ENCODE results near the gene NAP1L1. TPM values are rescaled to one million over a fixed set of nuclear protein-coding genes. Genes with fewer than 3 reads are reported as not detected.

The NAP1L1 gene
- total RNA-seq, 4 donors from 2014 or later, result 193 to 341 (median 213) TPM

DNA sequence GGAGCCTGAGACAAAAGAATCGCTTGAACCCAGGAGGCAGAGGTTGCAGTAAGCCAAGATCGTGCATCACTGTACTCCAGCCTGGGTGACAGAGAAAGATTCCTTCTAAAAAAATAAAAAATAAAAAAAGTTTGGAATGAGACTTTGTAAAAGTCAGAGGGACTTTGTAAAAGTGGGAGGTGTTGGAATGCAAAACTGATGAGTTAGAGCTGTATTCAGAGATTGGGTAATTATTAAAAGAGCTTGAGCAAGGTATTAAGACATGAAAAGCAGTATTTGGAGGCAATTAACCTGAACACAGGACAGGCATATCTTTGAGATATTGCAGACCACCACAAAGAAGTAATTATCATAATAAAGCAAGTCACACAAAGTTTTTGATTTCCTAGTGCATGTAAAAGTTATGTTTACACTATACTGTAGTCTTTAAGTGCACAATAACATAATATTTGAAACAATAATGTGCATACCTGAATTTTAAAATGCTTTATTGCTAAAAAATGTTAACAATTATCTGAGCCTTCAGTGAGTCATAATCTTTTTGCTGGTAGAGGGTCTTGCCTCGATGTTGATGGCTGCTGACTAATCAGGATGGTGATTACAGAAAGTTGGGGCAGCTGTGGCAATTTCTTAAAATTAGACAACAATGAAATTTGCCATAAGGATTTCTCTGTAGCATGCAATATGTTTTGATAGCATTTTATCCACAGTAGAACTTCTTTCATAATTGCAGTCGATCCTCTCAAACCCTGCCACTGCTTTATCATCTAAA is 86.0 kb downstream of the NAP1L1 start:
- H3K4me3 ChIP-seq (replicated peaks in 1 of 3), result no peak overlapping the region
- DNase-seq, result no peak
- no peak overlapping the region for H3K27ac ChIP-seq
- TF ChIP-seq, protein P1, sequence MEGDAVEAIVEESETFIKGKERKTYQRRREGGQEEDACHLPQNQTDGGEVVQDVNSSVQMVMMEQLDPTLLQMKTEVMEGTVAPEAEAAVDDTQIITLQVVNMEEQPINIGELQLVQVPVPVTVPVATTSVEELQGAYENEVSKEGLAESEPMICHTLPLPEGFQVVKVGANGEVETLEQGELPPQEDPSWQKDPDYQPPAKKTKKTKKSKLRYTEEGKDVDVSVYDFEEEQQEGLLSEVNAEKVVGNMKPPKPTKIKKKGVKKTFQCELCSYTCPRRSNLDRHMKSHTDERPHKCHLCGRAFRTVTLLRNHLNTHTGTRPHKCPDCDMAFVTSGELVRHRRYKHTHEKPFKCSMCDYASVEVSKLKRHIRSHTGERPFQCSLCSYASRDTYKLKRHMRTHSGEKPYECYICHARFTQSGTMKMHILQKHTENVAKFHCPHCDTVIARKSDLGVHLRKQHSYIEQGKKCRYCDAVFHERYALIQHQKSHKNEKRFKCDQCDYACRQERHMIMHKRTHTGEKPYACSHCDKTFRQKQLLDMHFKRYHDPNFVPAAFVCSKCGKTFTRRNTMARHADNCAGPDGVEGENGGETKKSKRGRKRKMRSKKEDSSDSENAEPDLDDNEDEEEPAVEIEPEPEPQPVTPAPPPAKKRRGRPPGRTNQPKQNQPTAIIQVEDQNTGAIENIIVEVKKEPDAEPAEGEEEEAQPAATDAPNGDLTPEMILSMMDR (IDR thresholded peaks at IDR 0.05), result no peak
- TF ChIP-seq POLR2A (IDR thresholded peaks at IDR 0.05), result no peak
- no peaks in the 10 kb centered on the region for H3K27me3 ChIP-seq
- peaks cover 0 to 10% of the 10 kb centered on the region in 2 donors for H3K4me1 ChIP-seq
- H3K36me3 ChIP-seq, result no peaks in the 10 kb centered on the region
- H3K9me3 ChIP-seq, result no peaks in the 10 kb centered on the region
- 87 to 89% methylated on average over 4 of the region's 4 CpGs for WGBS, 2 donors
- intact Hi-C loops (cut with DNase I), result no loop called here

DNA sequence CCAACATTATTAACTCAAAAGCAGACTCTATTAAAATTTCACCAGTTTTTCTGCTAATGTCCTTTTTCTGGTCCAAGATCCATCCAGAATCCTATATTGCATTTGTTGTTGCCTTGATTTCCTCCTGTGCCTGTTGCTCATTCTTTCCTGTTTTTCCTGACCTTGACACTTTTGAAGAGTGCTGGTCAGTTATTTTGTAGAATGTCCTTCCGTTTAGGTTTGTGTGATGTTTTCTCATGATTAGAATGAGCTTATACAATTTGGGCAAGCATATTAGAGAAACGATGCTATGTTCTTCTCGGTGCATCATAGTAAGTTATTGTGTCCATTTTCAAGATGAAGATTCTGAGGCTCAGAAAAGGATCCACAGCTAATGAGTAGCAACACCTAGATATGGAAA is 86.8 kb downstream of the NAP1L1 start:
- 82 to 89% methylated on average over 3 of the region's 3 CpGs for WGBS, 2 donors
- Histone ChIP-seq H3K36me3 (no peaks in the 10 kb centered on the region), H3K4me1 (peaks cover 0 to 11% of the 10 kb centered on the region in 2 donors), H3K27ac (no peak overlapping the region), H3K27me3 (no peaks in the 10 kb centered on the region), H3K4me3 (replicated peaks in 1 of 3) (no peak overlapping the region), H3K9me3 (no peaks in the 10 kb centered on the region)
- DNase-seq, result no peak
- TF ChIP-seq, protein P1 (IDR thresholded peaks at IDR 0.05), result no peak
- no peak for TF ChIP-seq POLR2A (IDR thresholded peaks at IDR 0.05)
- intact Hi-C loops (cut with DNase I), result no loop called here

DNA sequence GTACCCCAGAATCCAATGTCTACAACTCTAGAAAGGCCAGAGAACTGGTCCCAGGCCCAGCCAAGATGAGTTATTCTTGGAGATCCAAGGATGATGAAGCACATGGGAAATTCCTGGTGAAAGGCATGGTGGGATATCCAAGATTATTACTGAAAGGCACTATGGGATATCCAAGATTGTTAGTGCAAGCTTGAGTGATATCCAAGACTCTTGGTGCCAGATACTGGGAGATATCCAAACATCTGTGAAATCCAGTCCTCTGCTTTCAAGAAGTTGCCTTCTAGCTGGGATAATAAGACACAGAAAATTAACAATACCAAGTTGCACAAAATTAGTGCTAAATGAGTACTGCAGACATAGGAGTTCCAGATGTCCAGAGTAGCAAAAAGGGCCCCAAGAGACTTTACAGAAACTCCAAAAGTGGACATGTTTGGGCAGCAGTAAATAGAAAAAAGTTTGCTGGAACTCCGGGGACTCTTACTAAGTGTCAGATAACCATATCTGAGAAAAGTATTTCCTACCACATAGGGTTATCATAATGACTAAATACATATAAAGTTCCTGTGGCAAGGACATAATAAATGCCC is 87.5 kb downstream of the NAP1L1 start:
- Histone ChIP-seq H3K9me3 (no peaks in the 10 kb centered on the region), H3K4me3 (replicated peaks in 1 of 3) (no peak overlapping the region), H3K27ac (no peak overlapping the region), H3K36me3 (no peaks in the 10 kb centered on the region), H3K4me1 (peaks cover 0 to 11% of the 10 kb centered on the region in 2 donors), H3K27me3 (no peaks in the 10 kb centered on the region)
- WGBS, 2 donors, result 61 to 64% methylated on average over 1 of the region's 1 CpG
- no peak for DNase-seq
- intact Hi-C loops (cut with DNase I), result no loop called here
- no peak for TF ChIP-seq POLR2A (IDR thresholded peaks at IDR 0.05)
- TF ChIP-seq, protein P1 (IDR thresholded peaks at IDR 0.05), result no peak

DNA sequence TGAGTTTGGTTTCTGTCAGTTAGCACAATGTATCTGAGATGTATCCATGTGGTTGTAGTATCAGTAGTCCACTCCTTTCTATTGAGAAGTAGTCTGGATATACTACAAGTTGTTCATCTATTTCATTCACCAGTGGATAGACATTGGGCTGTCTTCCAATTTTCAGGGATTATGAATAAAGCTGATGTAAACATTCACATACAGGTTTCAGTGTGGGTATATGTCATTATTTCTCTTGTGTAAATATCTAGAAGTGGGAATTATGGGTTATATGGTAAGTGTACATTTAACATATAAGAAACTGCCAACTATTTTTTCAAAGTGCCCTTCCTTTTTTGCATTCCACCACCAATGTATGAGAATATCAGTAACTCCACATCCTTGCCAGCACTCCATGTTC is 88.8 kb downstream of the NAP1L1 start:
- H3K4me3 ChIP-seq (replicated peaks in 1 of 3), result no peak overlapping the region
- H3K9me3 ChIP-seq, result no peaks in the 10 kb centered on the region
- no peaks in the 10 kb centered on the region for H3K27me3 ChIP-seq
- H3K27ac ChIP-seq, result no peak overlapping the region
- DNase-seq, result no peak
- H3K4me1 ChIP-seq, result peaks cover 0 to 11% of the 10 kb centered on the region in 2 donors
- H3K36me3 ChIP-seq, result no peaks in the 10 kb centered on the region
- intact Hi-C loops (cut with DNase I), result no loop called here
- TF ChIP-seq, protein P1 (IDR thresholded peaks at IDR 0.05), result no peak
- no peak for TF ChIP-seq POLR2A (IDR thresholded peaks at IDR 0.05)

DNA sequence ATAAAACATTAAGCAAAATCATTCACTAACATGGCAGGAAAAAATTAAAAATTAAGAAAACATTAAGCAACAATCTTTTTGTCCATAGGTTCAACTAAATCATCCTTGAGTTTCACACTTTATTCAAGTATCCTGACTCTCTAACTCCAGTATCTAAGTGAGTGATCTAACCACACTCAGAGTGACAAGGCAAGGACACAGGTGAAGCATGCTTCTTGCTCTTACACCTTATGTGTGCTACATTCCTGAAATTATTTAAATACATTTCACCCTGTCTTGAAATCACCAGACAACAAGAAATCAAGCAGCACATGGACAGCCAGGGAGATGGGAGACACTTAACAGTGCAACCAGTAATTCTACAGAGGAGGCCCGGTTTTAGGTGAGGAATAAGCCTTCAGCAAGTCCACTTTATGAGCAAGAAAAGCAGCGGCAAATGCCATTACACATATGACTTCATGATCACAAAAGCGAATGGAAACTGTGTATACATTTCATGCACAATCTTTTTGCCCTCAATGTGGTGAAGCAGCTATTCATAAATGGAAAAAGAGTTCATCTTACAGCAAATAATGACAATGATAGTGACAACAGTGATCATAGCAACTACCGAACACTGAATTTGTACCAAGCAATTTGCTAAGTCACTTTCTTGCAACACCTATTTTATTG is 90.3 kb downstream of the NAP1L1 start:
- Histone ChIP-seq H3K27me3 (no peaks in the 10 kb centered on the region), H3K27ac (no peak overlapping the region), H3K36me3 (no peaks in the 10 kb centered on the region), H3K4me3 (replicated peaks in 1 of 3) (no peak overlapping the region), H3K4me1 (peaks cover 0 to 11% of the 10 kb centered on the region in 2 donors), H3K9me3 (no peaks in the 10 kb centered on the region)
- intact Hi-C loops (cut with DNase I), result no loop called here
- WGBS, 2 donors, result 46 to 59% methylated on average over 4 of the region's 4 CpGs
- TF ChIP-seq, protein P1 (IDR thresholded peaks at IDR 0.05), result no peak
- no peak for TF ChIP-seq POLR2A (IDR thresholded peaks at IDR 0.05)
- no peak for DNase-seq

Data from thyroid gland (tissue), 4 donors.